RCC 7860 (cell line): Measurements from ENCODE around the gene CPEB1.
"Not testable (repeated sequence)": the region's sequence is repeated elsewhere in the genome, so short reads cannot be mapped to it uniquely, and the experiment has no call there.

Experiments
- DNase-seq: peaks from one replicate; pipeline ENCODE4 v3.0.0-alpha.2; 2015; ENCODE audit warnings: low spot score
- FAIRE-seq: peaks from 2 replicates; lab custom pipeline; 2012; peaks lifted over from hg19 to GRCh38; lab: Jason Lieb, UNC

Gene CPEB1

GRCh38 chr15:82649226-82649999 is 2.2 kb upstream of the CPEB1 start:
- FAIRE-seq (no peak), DNase-seq (no peak)

- no peak for FAIRE-seq
- no peak for DNase-seq
Observed at GRCh38 chr15:82648257-82649103, 1.3 kb upstream of the CPEB1 start.

- FAIRE-seq (no peak), DNase-seq (no peak)
Observed at GRCh38 chr15:82647835-82648256, 683 bp upstream of the CPEB1 start.

- DNase-seq: no peak
- no peak for FAIRE-seq
Observed at GRCh38 chr15:82646250-82647044, 716 bp downstream of the CPEB1 start.

- FAIRE-seq: not testable (repeated sequence)
Observed at GRCh38 chr15:82644967-82645852, 2.0 kb downstream of the CPEB1 start.

GRCh38 chr15:82643992-82644391 is 3.2 kb downstream of the CPEB1 start:
- DNase-seq (no peak), FAIRE-seq (no peak)

More at GRCh38 chr15:82644967-82645852, 2.0 kb downstream of the CPEB1 start:
- not testable (repeated sequence) for DNase-seq

GRCh38 chr15:82642656-82643055 is 4.5 kb downstream of the CPEB1 start:
- no peak for DNase-seq
- FAIRE-seq: no peak

- FAIRE-seq: no peak
- DNase-seq: no peak
Observed at GRCh38 chr15:82641129-82641798, 5.9 kb downstream of the CPEB1 start.

- DNase-seq (no peak), FAIRE-seq (no peak)
Observed at GRCh38 chr15:82640672-82641071, 6.5 kb downstream of the CPEB1 start.

GRCh38 chr15:82635798-82636197 is 11.4 kb downstream of the CPEB1 start:
- FAIRE-seq: no peak
- no peak for DNase-seq

- no peak for FAIRE-seq
- no peak for DNase-seq
Observed at GRCh38 chr15:82630033-82630432, 17.1 kb downstream of the CPEB1 start.

GRCh38 chr15:82625136-82625535 is 22.0 kb downstream of the CPEB1 start:
- DNase-seq: no peak
- no peak for FAIRE-seq

GRCh38 chr15:82624438-82624837 is 22.7 kb downstream of the CPEB1 start:
- FAIRE-seq (no peak), DNase-seq (no peak)

- DNase-seq (no peak), FAIRE-seq (no peak)
Observed at GRCh38 chr15:82624008-82624407, 23.2 kb downstream of the CPEB1 start.

GRCh38 chr15:82621970-82622369 is 25.2 kb downstream of the CPEB1 start:
- DNase-seq (no peak), FAIRE-seq (no peak)

- DNase-seq: no peak
- FAIRE-seq: no peak
Observed at GRCh38 chr15:82613747-82614146, 33.4 kb downstream of the CPEB1 start.

GRCh38 chr15:82611348-82611747 is 35.8 kb downstream of the CPEB1 start:
- DNase-seq (no peak), FAIRE-seq (no peak)

GRCh38 chr15:82602195-82602594 is 45.0 kb downstream of the CPEB1 start:
- no peak for DNase-seq
- no peak for FAIRE-seq

GRCh38 chr15:82599862-82600261 is 47.3 kb downstream of the CPEB1 start:
- DNase-seq: no peak
- FAIRE-seq: no peak

GRCh38 chr15:82597815-82598214 is 49.3 kb downstream of the CPEB1 start:
- FAIRE-seq: no peak
- no peak for DNase-seq
